Measurements from ENCODE around the gene HIVEP2. TPM values are rescaled to one million over a fixed set of nuclear protein-coding genes. Genes with fewer than 3 reads are reported as not detected.

The HIVEP2 gene
- polyA plus RNA-seq, 3 donors = 12.0 to 12.7 (median 12.1) TPM

- DNase-seq (ENCODE audit: low read depth in 3 of 3, low spot score in 2 of 3) = no peak
These were observed 147.8 kb downstream of the HIVEP2 start for GRCh38 chr6:142797159-142797558.

GRCh38 chr6:142796571-142796970 is 148.4 kb downstream of the HIVEP2 start:
- no peak for DNase-seq (ENCODE audit: low read depth in 3 of 3, low spot score in 2 of 3)

GRCh38 chr6:142796024-142796423 is 149.0 kb downstream of the HIVEP2 start:
- DNase-seq (ENCODE audit: low read depth in 3 of 3, low spot score in 2 of 3) = no peak

- no peak for DNase-seq (ENCODE audit: low read depth in 3 of 3, low spot score in 2 of 3)
These were observed 150.6 kb downstream of the HIVEP2 start for GRCh38 chr6:142794424-142794823.

GRCh38 chr6:142790257-142790656 is 154.7 kb downstream of the HIVEP2 start:
- no peak for DNase-seq (ENCODE audit: low read depth in 3 of 3, low spot score in 2 of 3)

- no peak for DNase-seq (ENCODE audit: low read depth in 3 of 3, low spot score in 2 of 3)
These were observed 157.6 kb downstream of the HIVEP2 start for GRCh38 chr6:142787422-142787821.

GRCh38 chr6:142786476-142786875 is 158.5 kb downstream of the HIVEP2 start:
- no peak for DNase-seq (ENCODE audit: low read depth in 3 of 3, low spot score in 2 of 3)

GRCh38 chr6:142784344-142784743 is 160.6 kb downstream of the HIVEP2 start:
- DNase-seq (ENCODE audit: low read depth in 3 of 3, low spot score in 2 of 3) = no peak

- DNase-seq (ENCODE audit: low read depth in 3 of 3, low spot score in 2 of 3) = no peak
These were observed 161.5 kb downstream of the HIVEP2 start for GRCh38 chr6:142783499-142783898.

GRCh38 chr6:142781129-142781528 is 163.8 kb downstream of the HIVEP2 start:
- DNase-seq (ENCODE audit: low read depth in 3 of 3, low spot score in 2 of 3) = no peak

- no peak for DNase-seq (ENCODE audit: low read depth in 3 of 3, low spot score in 2 of 3)
These were observed 170.9 kb downstream of the HIVEP2 start for GRCh38 chr6:142773859-142774648.

- no peak for DNase-seq (ENCODE audit: low read depth in 3 of 3, low spot score in 2 of 3)
These were observed 171.7 kb downstream of the HIVEP2 start for GRCh38 chr6:142773324-142773723.

GRCh38 chr6:142771162-142771561 is 173.8 kb downstream of the HIVEP2 start:
- no peak for DNase-seq (ENCODE audit: low read depth in 3 of 3, low spot score in 2 of 3)

- DNase-seq (ENCODE audit: low read depth in 3 of 3, low spot score in 2 of 3) = no peak
These were observed 179.7 kb downstream of the HIVEP2 start for GRCh38 chr6:142765306-142765705.

- no peak for DNase-seq (ENCODE audit: low read depth in 3 of 3, low spot score in 2 of 3)
These were observed 180.7 kb downstream of the HIVEP2 start for GRCh38 chr6:142764311-142764710.

- DNase-seq (ENCODE audit: low read depth in 3 of 3, low spot score in 2 of 3) = no peak
These were observed 181.8 kb downstream of the HIVEP2 start for GRCh38 chr6:142763205-142763604.

GRCh38 chr6:142761756-142762155 is 183.2 kb downstream of the HIVEP2 start:
- DNase-seq (ENCODE audit: low read depth in 3 of 3, low spot score in 2 of 3) = no peak

GRCh38 chr6:142760152-142760551 is 184.8 kb downstream of the HIVEP2 start:
- no peak for DNase-seq (ENCODE audit: low read depth in 3 of 3, low spot score in 2 of 3)

- no peak for DNase-seq (ENCODE audit: low read depth in 3 of 3, low spot score in 2 of 3)
These were observed 186.3 kb downstream of the HIVEP2 start for GRCh38 chr6:142758629-142759025.

GRCh38 chr6:142757852-142758628 is 186.9 kb downstream of the HIVEP2 start:
- no peak for DNase-seq (ENCODE audit: low read depth in 3 of 3, low spot score in 2 of 3)

GRCh38 chr6:142756215-142756630 is 188.8 kb downstream of the HIVEP2 start:
- no peak for DNase-seq (ENCODE audit: low read depth in 3 of 3, low spot score in 2 of 3)

GRCh38 chr6:142753196-142753595 is 191.8 kb downstream of the HIVEP2 start:
- no peak for DNase-seq (ENCODE audit: low read depth in 3 of 3, low spot score in 2 of 3)

Measured in right renal cortex interstitium (tissue), 3 donors.